ENCODE measurements around the gene LIPC. TPM values are rescaled to one million over a fixed set of nuclear protein-coding genes. Genes with fewer than 3 reads are reported as not detected.

The LIPC gene
- total RNA-seq: 0.04 and 0.13 TPM in 2 replicates

- no peak for DNase-seq (ENCODE audit: low read depth, low spot score)
These were observed at the start of gene LIPC for GRCh38 chr15:58431221-58432149. TSS of gene LIPC (plus strand) at chr15:58431991. CDS start at chr15:58432033, 42 bp downstream.

GRCh38 chr15:58383876-58384275 lies 47.9 kb upstream of the LIPC start:
- DNase-seq (ENCODE audit: low read depth, low spot score): no peak

DNA sequence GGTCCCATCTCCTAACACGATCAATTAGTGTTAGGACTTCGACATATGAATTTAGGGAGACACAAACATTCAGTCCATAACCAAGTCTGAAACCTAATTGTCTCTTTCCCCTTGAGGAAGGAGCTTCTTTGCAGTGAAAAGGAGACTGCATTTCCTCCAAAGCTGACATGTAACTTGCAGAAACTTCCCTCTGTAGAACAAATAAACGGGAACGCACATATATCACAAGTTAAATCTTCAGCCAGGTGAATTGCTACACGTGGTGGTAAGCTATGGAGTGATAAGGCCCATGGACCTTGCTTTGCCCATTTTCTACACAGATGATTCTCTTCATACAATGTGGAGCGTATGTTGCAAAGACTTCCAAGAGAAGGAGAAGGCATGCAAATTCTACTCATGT lies 47.1 kb upstream of the LIPC start:
- no peak for DNase-seq (ENCODE audit: low read depth, low spot score)

DNA sequence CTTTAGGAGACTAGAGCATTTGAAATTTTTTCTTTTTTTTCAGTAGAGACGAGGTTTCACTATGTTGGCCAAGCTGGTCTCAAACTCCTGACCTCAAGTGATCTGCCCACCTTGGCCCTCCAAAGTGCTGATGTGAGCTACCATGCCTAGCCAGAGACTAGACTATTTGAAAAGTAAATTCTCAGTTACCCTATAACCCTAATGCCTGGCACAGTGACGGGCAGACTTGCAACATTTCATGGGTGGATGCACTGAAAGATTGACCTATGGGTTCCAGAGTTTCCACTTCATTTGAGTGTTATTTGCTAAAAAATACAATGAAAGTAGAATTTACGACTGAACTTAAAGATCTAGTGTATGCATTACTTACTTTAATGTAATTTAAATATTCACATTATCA lies 45.7 kb upstream of the LIPC start:
- DNase-seq (ENCODE audit: low read depth, low spot score): no peak

DNA sequence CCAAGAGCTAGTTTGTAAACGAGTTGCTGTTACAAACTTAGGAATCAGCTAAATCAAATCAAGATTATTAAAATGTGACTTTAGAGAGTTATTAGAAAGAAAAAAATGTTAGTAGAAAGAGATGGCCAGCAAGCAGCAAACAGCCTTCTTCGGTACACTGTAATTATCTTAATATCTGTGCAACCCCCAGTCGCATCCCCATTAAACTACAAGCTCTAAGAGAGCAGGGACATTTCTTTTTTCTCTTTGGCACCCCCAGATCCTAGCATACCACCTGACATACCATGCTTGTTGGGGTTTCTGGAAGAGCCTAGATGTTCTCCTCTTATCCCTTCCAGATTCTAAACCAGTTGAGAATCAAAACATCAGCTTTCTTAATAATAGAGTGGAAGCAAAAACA lies 45.1 kb upstream of the LIPC start:
- DNase-seq (ENCODE audit: low read depth, low spot score): no peak

DNA sequence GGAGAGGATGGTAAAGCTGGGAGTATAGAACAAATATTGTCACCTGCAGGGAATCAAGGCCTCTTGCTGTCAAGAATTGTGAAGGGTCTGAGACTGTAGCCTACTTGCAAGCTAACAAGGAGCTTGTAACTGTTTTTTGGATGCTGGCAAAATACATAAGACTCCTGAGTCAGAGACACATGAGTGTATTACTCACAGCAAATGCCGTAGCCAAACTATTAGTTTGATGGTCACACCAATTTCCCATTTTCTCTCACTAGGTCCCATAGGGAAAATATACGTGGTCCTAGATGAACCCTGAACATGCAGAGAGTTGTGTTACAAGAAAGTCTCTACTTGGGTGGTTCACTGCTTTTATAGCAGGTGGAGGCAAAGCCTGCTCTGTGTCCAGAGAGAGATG lies 44.7 kb upstream of the LIPC start:
- no peak for DNase-seq (ENCODE audit: low read depth, low spot score)

- no peak for DNase-seq (ENCODE audit: low read depth, low spot score)
These were observed 43.6 kb upstream of the LIPC start for GRCh38 chr15:58388211-58388610.

DNA sequence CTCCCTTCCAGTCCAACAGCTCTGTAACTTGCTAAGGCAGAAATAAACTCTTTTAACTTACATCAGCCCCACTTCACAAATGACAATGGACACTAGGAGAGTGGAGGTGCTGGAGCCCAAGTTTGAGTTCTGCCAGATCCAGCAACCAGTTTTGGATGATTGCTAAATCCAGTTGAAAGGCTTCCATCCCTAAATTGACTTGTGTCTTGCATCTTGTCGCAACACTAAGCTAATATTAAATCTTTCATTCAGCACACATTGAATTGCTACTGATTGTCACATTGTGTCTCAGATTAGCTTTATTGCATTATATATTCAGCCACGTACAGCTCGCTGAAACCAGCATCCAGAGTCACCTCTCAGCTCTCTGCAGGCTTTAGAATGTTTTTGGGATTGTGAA lies 41.7 kb upstream of the LIPC start:
- DNase-seq (ENCODE audit: low read depth, low spot score): no peak

- DNase-seq (ENCODE audit: low read depth, low spot score): no peak
These were observed 41.1 kb upstream of the LIPC start for GRCh38 chr15:58390655-58391054.

DNA sequence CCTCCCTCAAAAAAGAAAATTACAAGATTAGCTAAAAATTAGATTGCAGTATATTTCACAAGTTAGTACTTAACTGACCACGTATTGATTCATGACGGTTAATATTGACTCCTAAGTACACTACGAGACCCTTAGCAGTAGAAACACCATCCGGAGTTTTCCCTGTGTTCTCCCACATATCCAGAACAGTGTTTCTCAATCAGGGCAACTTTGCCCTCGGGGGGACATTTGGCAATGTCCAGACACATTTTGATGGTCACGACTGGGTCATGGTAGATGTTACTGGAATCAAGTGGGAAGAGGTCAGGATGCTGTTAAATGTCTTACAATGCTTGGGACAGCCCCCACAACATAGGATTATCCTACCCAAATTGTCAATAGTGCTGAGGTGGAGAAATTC lies 40.7 kb upstream of the LIPC start:
- no peak for DNase-seq (ENCODE audit: low read depth, low spot score)

- DNase-seq (ENCODE audit: low read depth, low spot score): no peak
These were observed 39.6 kb upstream of the LIPC start for GRCh38 chr15:58392141-58392540.

GRCh38 chr15:58392611-58393161 lies 39.1 kb upstream of the LIPC start:
- DNase-seq (ENCODE audit: low read depth, low spot score): no peak

GRCh38 chr15:58393241-58393662 lies 38.5 kb upstream of the LIPC start:
- no peak for DNase-seq (ENCODE audit: low read depth, low spot score)

DNA sequence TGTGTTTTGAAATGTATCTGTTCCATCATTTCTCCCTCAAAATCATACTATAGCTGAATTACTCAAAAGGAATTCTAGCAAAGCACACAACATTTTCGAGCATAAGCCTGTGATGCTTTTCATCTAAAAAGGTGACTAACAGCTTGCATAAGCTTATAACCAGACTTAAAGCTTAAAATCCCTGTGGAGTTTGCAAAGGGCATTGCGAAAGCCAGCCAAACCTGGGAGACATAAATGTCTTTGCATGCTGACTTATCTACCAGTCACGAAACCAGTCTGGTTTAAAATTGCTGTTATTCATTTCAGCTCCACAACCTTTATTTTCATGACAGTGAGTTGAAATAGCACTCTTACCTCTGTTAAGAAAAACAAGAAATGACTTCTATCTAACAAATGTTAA lies 35.6 kb upstream of the LIPC start:
- no peak for DNase-seq (ENCODE audit: low read depth, low spot score)

DNA sequence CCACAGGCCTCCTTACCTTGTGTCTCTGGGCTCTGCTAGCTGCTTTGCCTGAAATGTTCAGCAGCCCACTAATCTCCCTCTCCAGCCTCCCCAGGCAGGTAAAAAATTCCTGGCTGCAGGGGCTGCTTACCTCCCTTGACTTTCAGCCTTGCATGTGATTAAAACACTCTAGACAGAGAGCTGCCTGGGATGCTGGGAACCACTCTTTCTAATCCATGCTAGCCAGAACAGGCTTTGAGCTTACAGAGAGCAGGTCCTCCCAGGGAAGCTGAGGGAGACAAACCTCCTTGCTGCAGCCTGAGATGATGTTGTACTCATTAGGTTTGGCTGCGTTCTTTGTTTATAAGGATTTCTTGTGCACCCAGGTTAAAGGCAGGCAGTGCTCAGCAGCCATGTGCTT lies 33.7 kb upstream of the LIPC start:
- DNase-seq (ENCODE audit: low read depth, low spot score): no peak

DNA sequence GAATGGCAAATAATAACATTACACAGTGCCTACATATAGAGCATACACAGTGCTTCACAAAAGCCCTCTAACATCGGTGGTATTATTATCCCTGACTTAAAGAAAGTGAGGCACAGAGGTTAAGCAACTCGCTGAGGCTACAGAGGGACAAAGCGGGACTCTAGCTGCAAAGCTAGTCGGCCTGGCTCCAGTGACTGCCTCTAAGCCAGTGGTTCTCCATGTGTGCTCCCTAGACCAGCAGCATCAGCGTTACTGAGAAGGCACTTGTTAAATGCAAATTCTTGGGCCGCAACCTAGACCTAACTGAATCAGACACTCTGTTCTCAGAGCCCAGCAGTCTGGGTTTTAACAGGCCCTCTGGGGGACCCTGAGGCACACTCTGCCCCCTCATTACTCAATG lies 33.1 kb upstream of the LIPC start:
- no peak for DNase-seq (ENCODE audit: low read depth, low spot score)

- DNase-seq (ENCODE audit: low read depth, low spot score): no peak
These were observed 32.1 kb upstream of the LIPC start for GRCh38 chr15:58399739-58400138.

DNA sequence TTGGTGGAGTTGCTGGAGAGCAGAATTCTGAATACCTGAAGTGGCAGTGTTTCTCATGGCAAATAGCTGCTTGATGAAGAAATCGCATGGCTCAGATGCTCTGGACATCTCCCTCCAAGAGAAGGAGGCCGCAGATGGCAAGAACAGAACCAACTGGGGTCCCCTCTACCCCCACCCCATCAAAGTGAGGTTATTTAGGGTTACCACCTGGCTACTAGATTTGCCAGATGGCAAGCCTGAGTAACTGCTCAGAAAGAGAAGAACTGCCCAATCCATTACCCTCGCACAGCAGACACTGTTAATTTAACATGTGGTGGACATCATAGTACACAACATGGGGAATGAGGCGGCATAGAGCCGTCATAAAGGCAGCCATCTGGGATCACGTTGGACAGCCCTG lies 30.5 kb upstream of the LIPC start:
- no peak for DNase-seq (ENCODE audit: low read depth, low spot score)

GRCh38 chr15:58401991-58402649 lies 29.7 kb upstream of the LIPC start:
- no peak for DNase-seq (ENCODE audit: low read depth, low spot score)

GRCh38 chr15:58403581-58403980 lies 28.2 kb upstream of the LIPC start:
- DNase-seq (ENCODE audit: low read depth, low spot score): no peak

- DNase-seq (ENCODE audit: low read depth, low spot score): no peak
These were observed 27.8 kb upstream of the LIPC start for GRCh38 chr15:58404020-58404419.

GRCh38 chr15:58404722-58405121 lies 27.1 kb upstream of the LIPC start:
- no peak for DNase-seq (ENCODE audit: low read depth, low spot score)

DNA sequence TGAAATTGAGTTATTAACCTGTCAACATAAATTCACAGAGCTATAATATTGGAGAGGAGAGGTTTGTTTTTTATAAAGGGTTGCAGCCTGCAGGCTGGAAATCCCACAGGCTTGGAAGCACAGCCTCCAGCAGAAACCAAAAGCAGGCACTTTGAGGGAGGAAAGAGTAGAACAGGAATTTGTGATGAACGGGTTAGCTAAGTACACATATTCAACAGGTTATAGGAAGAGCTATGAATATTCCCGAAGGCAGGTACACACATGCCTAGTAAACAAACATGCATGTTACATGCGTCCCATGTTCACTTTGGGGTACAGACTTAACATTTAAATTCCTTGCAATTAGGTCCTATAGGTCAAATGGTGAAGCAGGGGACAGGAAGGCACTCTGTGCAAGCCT lies 25.9 kb upstream of the LIPC start:
- DNase-seq (ENCODE audit: low read depth, low spot score): no peak
